T-helper 9 cell (primary cell): ENCODE data around the gene INSYN1.
"Not testable (repeated sequence)": the region's sequence is repeated elsewhere in the genome, so short reads cannot be mapped to it uniquely, and the experiment has no call there.

Experiments
- DNase-seq: peaks from one replicate; pipeline ENCODE4 v3.0.0-alpha.2; 2020

Gene INSYN1

DNA sequence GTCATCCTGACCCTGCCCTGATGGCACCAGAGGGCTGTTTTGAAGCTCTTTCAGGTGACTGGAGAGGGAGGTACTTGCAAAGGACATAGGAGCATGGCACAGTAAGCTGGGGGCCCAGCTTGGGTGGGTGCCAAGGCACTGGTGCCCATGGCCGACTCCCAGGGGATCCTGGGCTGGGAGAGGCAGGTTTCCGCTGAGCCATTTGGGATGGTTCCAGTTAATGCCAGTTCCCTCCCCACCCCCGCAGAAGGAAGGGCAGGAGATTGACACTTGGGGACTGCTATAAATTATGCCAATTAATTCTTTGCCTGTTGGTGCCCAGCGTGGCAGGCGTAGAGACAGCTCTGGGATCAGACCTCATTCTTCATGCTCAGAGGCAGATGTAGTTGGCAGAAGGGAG is 42.8 kb downstream of the INSYN1 start:
- DNase-seq = no peak

DNA sequence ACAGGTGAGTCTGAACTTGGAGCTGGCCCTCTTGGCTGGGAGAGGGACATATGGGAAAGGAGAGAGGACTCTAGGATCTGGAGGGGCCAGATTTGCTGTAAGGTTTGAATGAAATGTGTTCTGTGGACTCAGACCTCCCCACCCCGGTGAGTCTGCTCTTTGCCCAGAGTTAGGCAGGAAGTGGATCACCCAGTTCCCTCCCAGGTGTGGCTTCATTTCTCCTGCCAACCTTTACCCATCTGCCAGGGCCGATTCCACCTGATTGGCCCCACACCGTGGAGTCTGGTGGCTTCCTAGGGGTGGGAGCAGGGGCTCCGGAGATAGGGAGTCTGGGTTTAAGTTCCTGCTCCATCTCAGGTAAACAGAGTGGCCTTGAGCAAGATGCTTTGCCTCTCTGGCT is 43.5 kb downstream of the INSYN1 start:
- DNase-seq = no peak

DNA sequence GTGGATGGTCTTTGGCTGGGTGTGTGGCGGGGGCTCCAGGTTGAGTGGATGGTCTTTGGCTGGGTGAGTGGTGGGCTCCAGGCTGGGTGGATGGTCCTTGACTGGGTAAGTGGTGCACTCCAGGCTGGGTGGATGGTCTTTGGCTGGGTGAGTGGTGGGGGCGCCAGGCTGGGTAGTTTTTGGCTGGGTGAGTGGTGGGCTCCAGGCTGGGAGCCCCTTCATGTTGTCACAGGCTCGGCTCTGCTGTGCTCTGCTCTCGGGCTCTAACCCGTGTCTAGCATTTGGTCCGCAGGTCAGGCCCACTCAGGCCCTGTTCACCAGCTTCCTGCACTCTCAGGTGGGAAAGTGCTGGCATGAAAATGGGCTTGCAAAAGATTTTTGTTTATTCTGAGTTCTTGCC is 43.9 kb downstream of the INSYN1 start:
- no peak for DNase-seq

DNA sequence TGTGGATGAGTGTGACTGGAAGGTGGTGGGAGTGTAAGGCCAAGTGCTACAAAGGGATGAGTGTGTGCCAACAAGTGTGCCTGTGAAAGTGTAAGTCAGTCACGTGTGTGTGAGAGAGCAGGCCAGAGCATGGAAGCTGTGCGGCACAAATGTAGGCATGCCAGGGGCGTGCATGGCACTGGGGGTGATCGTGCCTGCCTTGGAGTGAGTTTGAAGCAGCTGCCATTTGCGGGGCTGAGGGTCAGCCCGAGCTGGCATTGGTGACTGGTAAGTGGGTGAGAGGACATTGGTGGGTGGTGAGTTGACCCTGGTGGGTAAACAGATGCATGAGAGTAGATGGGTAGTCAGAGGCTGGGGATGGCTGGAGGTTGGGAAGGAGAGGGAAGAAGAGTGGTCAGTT is 44.5 kb downstream of the INSYN1 start:
- no peak for DNase-seq

DNA sequence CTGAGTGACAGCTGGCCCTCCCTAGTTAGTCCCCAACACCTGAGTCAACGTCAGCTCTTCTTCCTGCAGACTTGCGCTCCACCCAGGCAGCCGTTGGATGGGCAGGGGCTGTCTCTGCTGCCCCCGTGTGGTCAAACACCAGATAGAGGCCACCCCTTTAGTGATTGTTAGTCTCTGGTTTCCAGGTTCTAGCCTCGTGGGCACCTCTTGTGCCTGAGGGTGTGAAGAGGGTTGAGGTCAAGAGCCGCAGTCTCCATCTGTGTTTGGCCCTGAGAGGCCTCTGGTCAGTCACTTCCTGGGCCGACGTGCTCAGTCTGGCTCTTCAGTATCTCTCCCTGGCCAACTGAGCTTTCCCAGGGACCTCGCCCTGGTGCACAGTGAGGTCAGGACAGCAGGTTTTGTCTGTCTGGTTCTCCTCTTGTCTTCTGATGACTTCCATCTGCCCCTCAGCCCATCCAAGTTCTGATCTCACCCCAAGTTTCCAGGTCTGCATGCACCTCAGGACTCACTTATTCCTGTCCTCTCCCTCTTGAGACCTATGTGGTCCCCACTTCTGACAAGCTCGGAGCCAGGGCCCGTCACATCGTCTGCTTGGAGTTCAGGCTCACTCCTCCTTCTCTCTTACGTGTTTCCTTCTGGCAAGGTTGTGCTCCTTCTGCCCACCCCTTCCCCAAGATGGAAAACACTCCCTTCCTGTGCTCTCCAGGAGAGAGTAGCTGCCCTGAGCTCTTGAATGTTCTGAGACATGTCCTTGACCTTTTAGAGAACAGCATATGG is 48.1 kb downstream of the INSYN1 start:
- peak; percentile 45 for DNase-seq

DNA sequence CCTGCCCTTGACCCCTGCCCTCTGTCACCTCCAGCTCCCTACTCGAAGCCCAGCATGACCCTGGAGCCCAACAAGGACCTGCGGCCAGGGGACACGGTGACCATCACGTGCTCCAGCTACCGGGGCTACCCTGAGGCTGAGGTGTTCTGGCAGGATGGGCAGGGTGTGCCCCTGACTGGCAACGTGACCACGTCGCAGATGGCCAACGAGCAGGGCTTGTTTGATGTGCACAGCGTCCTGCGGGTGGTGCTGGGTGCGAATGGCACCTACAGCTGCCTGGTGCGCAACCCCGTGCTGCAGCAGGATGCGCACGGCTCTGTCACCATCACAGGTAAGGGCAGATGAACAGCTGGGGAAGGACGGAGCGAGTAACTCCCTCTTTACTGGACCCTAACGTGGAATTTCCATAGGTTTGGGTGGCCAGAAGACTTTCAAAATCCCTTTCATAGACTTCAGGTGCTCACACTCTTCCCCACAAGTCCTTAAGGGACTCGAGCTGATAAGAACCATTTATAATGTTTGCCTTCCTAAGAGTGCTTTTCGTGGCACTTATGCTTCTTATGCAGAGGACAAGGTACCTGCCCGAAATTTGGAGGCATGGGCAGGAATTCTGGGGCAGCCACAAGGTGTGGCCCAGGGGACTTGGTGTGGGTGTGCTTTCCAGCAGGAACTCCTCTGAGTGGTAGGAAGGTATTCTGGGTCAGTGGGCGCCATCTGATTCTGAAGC is 48.8 kb downstream of the INSYN1 start:
- DNase-seq = not testable (repeated sequence)

DNA sequence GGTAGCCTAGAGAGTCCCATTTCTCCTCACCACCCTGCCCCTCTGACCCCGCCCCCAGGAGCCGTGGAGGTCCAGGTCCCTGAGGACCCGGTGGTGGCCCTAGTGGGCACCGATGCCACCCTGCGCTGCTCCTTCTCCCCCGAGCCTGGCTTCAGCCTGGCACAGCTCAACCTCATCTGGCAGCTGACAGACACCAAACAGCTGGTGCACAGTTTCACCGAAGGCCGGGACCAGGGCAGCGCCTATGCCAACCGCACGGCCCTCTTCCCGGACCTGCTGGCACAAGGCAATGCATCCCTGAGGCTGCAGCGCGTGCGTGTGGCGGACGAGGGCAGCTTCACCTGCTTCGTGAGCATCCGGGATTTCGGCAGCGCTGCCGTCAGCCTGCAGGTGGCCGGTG is 49.5 kb downstream of the INSYN1 start:
- not testable (repeated sequence) for DNase-seq

DNA sequence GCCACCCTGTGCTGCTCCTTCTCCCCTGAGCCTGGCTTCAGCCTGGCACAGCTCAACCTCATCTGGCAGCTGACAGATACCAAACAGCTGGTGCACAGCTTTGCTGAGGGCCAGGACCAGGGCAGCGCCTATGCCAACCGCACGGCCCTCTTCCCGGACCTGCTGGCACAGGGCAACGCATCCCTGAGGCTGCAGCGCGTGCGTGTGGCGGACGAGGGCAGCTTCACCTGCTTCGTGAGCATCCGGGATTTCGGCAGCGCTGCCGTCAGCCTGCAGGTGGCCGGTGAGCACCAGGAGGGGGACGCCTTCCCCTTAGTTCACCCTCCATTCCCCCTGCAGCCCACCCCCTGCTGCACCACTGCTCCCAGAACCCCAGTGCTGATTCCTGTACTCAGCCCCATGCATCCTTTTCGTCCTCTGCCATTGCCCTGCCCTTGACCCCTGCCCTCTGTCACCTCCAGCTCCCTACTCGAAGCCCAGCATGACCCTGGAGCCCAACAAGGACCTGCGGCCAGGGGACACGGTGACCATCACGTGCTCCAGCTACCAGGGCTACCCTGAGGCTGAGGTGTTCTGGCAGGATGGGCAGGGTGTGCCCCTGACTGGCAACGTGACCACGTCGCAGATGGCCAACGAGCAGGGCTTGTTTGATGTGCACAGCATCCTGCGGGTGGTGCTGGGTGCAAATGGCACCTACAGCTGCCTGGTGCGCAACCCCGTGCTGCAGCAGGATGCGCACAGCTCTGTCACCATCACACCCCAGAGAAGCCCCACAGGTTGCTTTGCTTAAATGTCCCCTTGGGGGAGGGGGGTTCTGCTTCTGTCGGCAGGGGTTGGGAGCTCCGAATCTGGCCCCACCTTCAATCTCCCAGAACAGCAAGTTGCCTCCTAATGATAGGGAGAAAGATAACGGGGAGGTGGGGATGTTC is 50.6 kb downstream of the INSYN1 start:
- DNase-seq = not testable (repeated sequence)

DNA sequence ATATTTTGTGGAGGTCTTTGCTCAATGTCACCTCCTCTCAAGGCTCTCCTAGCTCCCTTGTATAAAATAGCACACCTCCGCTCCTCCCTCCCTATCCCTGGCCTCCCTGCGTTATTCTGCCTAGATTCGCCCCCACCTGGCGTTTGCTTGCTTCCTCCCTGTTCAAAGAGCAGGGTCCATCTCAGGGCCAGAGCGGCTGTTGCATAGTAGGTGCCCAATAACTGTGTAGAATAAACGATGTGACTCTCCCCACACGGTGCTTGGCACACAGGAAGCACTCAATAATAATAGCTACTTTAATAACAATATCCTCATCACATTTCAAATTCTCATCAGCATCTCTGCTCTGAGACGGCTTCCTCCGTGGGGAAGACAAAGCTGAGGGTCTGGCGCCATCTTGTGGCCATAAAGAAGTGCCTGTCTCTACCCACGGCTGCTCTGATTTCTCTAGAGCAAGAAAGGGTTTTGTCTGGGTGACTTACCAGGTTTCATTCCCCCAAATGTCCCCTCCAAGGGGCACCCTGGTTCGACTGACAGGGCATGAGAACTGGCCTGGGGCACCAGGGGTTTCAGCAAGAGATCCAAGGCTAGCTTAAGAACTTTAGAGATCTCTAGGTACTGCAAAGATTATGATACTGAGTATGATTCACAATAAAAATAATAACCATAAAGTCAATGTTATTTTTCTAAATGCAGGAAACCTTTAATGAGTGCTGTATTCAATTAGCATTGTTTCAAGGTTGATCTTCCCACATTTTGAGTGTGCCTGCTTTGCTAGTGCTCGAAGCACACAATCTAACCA is 52.9 kb downstream of the INSYN1 start:
- peak; percentile 69 for DNase-seq

DNA sequence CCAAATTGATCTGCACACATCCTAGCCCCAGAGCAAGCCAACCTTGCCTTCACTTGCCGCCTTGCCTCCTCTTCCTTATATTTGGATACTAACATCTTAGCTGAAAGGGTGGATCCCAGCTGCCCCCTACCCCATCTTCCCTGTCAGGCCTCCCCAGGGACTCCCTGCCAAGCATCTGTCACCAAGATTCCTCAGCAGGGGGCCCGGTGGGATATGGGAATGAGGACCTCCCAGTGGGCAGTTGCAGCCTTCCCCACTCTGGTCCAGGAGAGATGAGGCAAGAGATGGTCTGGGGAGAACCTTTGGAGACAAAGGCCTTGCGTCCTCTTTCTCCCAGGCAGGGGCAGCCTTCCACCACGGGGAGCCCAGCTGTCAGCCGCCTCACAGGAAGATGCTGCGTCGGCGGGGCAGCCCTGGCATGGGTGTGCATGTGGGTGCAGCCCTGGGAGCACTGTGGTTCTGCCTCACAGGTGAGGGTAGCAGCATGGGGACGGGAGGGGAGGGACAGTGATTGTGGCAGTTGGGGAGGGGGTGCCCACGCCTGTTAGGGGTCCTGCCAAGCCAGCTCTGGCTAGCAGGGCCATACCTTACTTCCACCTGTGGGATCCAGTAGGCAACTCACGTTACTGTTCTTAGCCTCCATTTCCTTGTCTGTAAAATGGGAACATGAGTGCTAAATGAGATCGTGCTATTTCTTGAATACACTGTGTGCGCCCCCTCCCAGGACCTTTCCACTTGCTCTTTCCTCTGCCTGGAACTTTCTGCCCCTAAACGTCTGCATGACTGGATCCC is 53.7 kb downstream of the INSYN1 start:
- no peak for DNase-seq

DNA sequence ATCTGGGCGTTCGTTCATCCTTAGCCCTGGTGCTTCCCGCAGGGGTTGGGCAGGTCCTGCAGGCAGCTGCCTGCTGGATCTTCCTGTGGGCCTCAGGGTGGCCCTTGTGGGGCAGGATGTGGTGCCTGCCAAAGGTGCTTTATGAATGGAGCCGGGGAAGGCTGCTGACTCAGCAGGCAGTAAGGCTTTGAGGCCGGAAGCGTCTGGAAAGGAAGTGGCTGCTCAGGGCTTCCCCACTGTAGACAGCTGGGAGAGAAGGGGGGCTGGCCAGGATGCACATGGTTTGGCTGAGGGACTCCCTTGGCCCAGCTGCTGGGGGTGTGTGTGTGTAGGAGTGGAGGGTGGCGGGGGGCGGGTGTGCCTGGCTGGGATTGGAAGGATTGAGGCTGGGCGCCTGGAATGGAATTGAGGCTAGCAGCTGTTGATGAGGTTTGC is 56.1 kb downstream of the INSYN1 start:
- peak; percentile 62 for DNase-seq

DNA sequence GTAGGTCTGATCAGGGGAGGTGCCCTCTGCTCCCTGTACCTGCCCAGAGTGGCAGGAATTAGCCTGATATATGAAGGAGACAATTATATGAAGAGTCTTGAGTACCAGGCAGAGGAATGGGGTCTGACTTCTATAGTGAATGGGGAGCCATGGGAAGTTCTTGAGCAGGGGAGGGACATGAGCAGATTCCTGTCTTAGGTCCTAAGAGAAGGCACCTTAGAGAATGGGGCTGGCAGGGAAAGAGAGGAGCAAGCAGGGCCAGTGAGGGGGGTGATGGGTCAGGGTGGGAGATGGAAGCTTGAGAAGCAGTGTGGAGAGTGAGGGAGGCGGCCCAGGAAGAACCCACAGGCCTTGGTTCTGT is 56.5 kb downstream of the INSYN1 start:
- no peak for DNase-seq

DNA sequence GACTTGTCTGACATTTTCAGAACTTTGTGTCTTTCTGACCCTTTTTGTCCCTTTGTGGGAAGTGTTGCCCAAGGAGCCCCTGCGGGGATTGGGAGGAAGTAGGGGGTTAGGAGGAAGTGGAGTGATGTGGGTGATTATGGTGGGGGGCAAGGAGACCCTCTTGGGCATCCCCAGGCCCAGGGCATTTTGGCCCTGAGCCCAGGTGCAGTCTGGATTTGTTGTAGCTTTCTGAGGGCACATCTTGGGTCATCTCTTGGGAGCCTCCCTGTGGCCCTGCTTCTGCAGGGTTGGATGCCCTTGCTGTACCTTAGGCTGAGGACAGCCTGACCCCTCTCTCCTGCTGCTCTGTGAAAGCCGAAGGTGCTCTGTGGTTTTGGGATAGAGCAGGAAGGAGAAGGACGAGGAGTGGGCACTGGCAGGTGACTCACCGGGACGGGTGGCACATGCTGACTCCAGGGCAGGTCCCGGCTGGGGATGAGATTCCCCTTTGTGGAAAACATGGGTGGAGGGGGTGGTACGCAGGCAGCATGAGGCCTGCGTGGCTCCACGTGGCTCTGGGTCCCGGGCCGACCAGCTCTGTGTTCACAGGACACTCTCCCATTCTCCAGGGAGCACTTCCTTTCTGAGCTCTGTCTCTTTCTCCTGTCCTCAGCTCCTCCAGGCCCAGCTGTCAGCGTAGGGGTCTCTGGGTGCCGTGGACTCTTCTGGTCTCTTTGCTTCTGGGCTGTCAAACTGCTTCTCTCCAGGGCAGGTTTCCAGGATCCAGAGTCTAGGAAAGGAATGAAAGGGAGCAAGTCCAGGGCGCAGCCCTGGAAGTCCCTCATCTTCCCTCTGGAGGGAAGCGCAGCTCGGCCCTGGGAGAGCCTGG is 57.1 kb downstream of the INSYN1 start:
- no peak for DNase-seq

DNA sequence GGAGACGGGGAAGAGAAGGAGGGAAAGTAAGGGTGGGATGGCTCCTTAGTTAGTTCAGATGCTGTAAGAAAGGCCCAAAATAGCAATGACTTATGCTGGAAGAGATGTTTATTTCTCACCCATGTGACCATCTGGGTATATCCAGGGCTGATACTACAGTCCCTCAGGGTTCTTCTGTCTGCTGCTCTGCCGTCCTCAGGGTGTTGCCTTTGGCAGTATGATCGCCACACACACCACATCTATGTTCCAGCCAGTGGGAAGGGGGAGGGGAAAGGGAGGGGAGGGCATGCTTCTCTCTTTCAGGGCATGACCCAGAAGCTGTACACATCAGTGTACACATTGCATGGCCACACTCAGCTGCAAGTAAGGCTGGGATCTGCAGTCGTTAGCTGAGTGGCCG is 58.7 kb downstream of the INSYN1 start:
- no peak for DNase-seq

DNA sequence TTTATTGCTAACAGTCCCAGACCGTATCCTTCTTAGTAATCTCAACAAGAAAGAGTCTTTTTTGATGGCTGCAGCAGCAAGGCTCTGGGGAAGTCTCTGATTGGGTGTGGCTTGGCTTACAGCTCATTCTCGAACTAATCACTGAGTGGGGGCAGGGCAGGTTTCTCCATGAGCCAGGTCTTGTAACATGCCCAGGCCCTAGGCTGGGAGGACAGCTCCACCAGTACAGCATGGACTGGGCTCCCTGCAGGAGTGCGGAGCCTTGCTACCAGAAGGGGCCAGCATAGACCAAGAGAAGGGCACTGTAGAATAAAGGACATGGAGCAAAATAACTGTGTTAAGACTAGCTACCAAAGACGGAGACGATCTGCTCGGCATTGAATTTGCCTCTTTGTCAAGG is 61.8 kb downstream of the INSYN1 start:
- DNase-seq = no peak

DNA sequence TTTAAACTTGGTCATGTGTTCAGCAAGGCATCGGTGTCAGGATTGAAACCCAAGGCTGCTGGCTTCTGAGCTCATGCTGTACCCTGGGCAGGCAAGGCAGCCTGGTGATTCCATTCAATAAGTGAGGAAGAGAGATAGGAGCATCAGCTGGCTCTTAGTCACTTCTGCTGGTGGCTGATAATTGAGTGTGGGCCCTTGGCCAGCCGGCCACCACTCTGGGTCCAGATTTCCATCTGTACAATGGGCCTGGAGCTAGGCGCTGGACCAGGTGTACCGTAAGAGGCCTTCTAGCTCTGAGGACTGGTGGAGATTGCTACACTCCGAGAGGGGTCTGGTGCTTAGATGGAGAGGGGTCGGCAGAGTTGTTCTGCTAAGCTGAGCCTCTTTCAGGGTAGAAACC is 64.7 kb downstream of the INSYN1 start:
- DNase-seq = no peak

DNA sequence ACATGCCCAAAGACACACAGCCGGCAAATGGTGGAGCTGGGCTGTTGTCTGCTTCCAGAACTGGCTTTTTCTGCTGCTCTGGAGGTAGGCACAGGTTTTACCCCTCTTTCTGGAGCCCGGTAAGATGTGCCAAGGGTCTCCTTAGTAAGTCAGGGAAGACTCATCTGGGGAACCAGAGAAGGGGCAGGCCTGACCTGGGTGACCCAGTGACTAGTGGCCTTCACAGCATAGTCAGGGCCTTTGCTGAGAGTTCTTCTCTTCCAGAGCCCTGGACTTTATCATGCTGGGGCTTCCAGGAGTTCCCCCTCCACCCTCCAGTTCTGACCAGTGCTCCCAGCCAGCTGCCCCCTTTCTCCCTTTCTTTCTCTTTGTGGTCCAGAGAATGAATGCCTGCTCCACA is 65.8 kb downstream of the INSYN1 start:
- DNase-seq = no peak

DNA sequence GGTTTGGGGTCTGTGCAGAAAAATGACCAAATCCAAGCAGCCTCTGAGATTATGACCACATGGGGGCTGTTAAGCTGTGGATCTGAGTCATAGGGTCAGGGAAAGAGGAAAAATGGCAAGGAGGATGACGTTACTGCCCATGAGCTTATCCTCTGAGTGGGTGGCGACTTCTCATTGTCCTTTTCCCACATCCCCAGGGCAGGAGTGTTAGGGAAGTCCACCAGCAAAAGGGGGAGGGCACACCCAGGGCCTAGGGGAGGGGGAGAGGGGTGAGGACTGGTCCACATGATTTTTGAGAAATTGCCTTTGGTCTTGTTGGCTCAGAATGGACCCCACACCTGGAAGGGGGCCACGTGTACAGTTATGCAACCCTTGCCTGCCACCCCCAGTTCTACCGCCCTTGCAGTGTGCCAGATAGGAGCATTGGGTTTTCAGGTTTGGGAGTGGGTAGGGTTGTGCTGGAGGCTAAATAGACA is 66.3 kb downstream of the INSYN1 start:
- DNase-seq = no peak

DNA sequence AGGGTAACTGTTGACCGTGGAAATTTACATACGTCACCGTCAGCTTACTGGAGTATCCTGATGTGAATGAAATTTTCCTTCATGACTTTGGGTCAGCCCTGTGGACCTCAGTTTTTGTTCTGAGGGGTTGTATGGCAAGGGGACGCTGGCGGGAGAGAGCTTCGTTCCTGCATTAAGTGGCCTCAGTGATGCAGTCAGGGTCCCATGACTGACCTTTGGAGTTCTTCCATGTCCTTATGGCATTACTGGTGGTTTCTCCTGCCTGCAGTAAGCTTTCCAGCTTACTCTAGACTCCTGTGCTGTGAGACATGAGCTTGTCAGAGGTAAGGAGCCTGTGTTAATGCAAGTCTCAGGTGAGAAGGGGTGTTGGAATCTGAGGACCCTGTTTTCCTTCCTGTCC is 67.2 kb downstream of the INSYN1 start:
- DNase-seq = no peak
